MM.1S (cell line): ENCODE results near the gene PDE1C.

ENCODE experiments used
- CTCF ChIP-seq: fragments of 300-600 bp; sonication (generic); IDR thresholded peaks from 2 replicates; pipeline ENCODE4 v1.5.1; 2016; ENCODE audit warnings: antibody characterized with exemption, low read length, mixed read lengths
- EZH2 ChIP-seq: fragments of 300-600 bp; sonication (generic); optimal IDR thresholded peaks from 2 replicates; pipeline ENCODE3; 2017; ENCODE audit warnings: low read depth, mild to moderate bottlenecking, antibody characterized with exemption, low read length, mixed read lengths
- EZH2phosphoT487 ChIP-seq: fragments of 300-600 bp; sonication (generic); IDR thresholded peaks from 2 replicates; pipeline ENCODE4 v1.6.1; 2018; ENCODE audit warnings: antibody characterized with exemption, low read length

DNA sequence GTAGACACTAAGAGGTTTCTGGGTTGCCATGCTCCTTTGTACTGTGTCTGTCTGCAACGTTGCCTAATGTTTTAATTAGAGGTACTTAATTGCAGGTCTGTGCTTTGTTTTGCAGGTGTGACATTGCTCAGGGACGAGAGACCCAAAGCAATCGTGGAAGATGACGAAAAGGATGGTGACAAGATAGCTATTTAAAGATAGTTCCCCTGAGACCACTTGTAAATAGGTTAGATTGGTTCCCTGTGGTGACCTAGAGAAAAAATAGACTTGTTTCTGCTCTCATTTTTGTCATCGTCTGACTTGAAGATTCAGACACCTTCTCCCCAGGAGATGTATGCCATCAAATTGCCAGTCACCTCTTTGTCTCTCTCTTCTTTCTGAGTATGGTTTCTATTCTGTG lies 363.1 kb downstream of the PDE1C start:
- TF ChIP-seq CTCF = no peak
- no peak for TF ChIP-seq EZH2
- TF ChIP-seq EZH2phosphoT487 = no peak
